H1 (cell line): ENCODE data around the gene CYP4F11. TPM values are rescaled to one million over a fixed set of nuclear protein-coding genes. Genes with fewer than 3 reads are reported as not detected.

Experiments
- CTCF ChIA-PET: fragments of 300-600 bp; sonication (Branson Sonifier 250); formaldehyde crosslinking; loops from one replicate; lab custom pipeline; 2021; ENCODE audit not compliant: partially characterized antibody; lab: Charles Lee
- POLR2A ChIA-PET: fragments of 300-600 bp; sonication (Branson Sonifier 250); formaldehyde crosslinking; loops from one replicate; lab custom pipeline; 2021; ENCODE audit warnings: inconsistent platforms; ENCODE audit not compliant: partially characterized antibody; lab: Charles Lee
- DNase-seq, 2 experiments: peaks; one replicate each; pipeline versions ENCODE4 v3.0.0 to v3.0.0-alpha.2; 2010 to 2022; ENCODE audit warnings: low spot score in 2 of 2, low read depth in 1 of 2, mixed read lengths in 1 of 2
- FAIRE-seq: peaks from 2 replicates; lab custom pipeline; 2011; peaks lifted over from hg19 to GRCh38; lab: Jason Lieb, UNC
- H2AFZ ChIP-seq: 2 replicates; pipeline ENCODE4 v1.8.1; 2012; ENCODE audit warnings: low read length, inconsistent platforms
- H2AK5ac ChIP-seq: 2 replicates; pipeline ENCODE4 v1.6.1; 2013; ENCODE audit warnings: low read depth, low read length
- H2BK120ac ChIP-seq: replicated peaks from 2 replicates; pipeline ENCODE3; 2013; ENCODE audit warnings: low read depth, low read length, inconsistent platforms
- H2BK12ac ChIP-seq: 2 replicates; pipeline ENCODE4 v1.6.1; 2013; ENCODE audit warnings: low read depth, low read length
- H2BK15ac ChIP-seq: 2 replicates; pipeline ENCODE4 v1.6.1; 2013; ENCODE audit warnings: low read length
- H2BK20ac ChIP-seq: 2 replicates; pipeline ENCODE4 v1.6.1; 2013; ENCODE audit warnings: low read length
- H2BK5ac ChIP-seq: 2 replicates; pipeline ENCODE4 v1.6.1; 2013; ENCODE audit warnings: low read depth, low read length
- H3K14ac ChIP-seq: 2 replicates; pipeline ENCODE4 v1.6.1; 2013; ENCODE audit warnings: inconsistent platforms; ENCODE audit not compliant: insufficient read length
- H3K18ac ChIP-seq: 2 replicates; pipeline ENCODE4 v1.6.1; 2013; ENCODE audit warnings: low read length; ENCODE audit errors: extremely low read depth
- H3K23ac ChIP-seq: 2 replicates; pipeline ENCODE4 v1.6.1; 2013; ENCODE audit warnings: inconsistent platforms; ENCODE audit not compliant: insufficient read length
- H3K23me2 ChIP-seq: 2 replicates; pipeline ENCODE4 v1.6.1; 2013; ENCODE audit warnings: low read depth, low read length
- H3K27ac ChIP-seq: 2 replicates; pipeline ENCODE4 v1.6.1; 2011; ENCODE audit warnings: low read depth, low read length, inconsistent platforms
- H3K27me3 ChIP-seq, 4 experiments: replicated peaks in 1 of 4; 1 replicate in 1 of 4; 2 replicates in 3 of 4; pipeline versions ENCODE4 v1.6.1 to v1.8.1; 2011 to 2013; ENCODE audit warnings: low read length in 3 of 4, mild to moderate bottlenecking in 3 of 4, inconsistent platforms in 2 of 4, mixed read lengths in 2 of 4, moderate library complexity in 1 of 4; ENCODE audit not compliant: control insufficient read depth in 3 of 4, insufficient read depth in 3 of 4; ENCODE audit errors: extremely low read depth in 1 of 4
- H3K36me3 ChIP-seq, 4 experiments: 2 replicates each; pipeline versions ENCODE4 v1.6.1 to v1.8.1; 2011 to 2013; ENCODE audit warnings: mild to moderate bottlenecking in 4 of 4, low read length in 3 of 4, moderate library complexity in 2 of 4, control low read depth in 1 of 4, inconsistent platforms in 1 of 4; ENCODE audit not compliant: insufficient read depth in 4 of 4, control insufficient read depth in 2 of 4
- H3K4ac ChIP-seq: replicated peaks from 2 replicates; pipeline ENCODE3; 2013; ENCODE audit warnings: low read length, low read depth, mixed read lengths, inconsistent platforms; ENCODE audit not compliant: insufficient read length
- H3K4me1 ChIP-seq, 4 experiments: replicated peaks in 1 of 4; 1 replicate in 1 of 4; 2 replicates in 3 of 4; pipeline versions ENCODE4 v1.6.1 to v1.8.1; 2011 to 2013; ENCODE audit warnings: low read length in 3 of 4, inconsistent platforms in 2 of 4, mixed read lengths in 1 of 4; ENCODE audit not compliant: insufficient read depth in 4 of 4, control insufficient read depth in 3 of 4
- H3K4me2 ChIP-seq, 2 experiments: 2 replicates each; pipeline versions ENCODE4 v1.6.1 to v1.8.1; 2011 to 2013; ENCODE audit warnings: low read depth in 2 of 2, low read length in 2 of 2, control low read depth in 1 of 2, inconsistent platforms in 1 of 2, mild to moderate bottlenecking in 1 of 2; ENCODE audit not compliant: insufficient read depth in 1 of 2
- H3K4me3 ChIP-seq, 4 experiments: fragments of 200-600, 300-600 bp in 1 of 4; sonication (generic), shearing (Covaris generic), sonication (Bioruptor Twin) in 1 of 4; 2 replicates each; pipeline versions ENCODE4 v1.5.1 to v1.8.1; 2011 to 2016; ENCODE audit warnings: low read length in 4 of 4, low read depth in 3 of 4, control low read depth in 2 of 4, inconsistent platforms in 2 of 4, mild to moderate bottlenecking in 2 of 4, mixed read lengths in 1 of 4, moderate library complexity in 1 of 4; ENCODE audit not compliant: insufficient read depth in 2 of 4; ENCODE audit errors: extremely low read depth in 1 of 4
- H3K56ac ChIP-seq: replicated peaks from 2 replicates; pipeline ENCODE3; 2013; ENCODE audit warnings: low read depth, mild to moderate bottlenecking, mixed read lengths, low read length, inconsistent platforms; ENCODE audit not compliant: insufficient read length
- H3K79me1 ChIP-seq: 2 replicates; pipeline ENCODE4 v1.6.1; 2013; ENCODE audit warnings: low read depth, low read length, control low read depth
- H3K79me2 ChIP-seq, 2 experiments: 2 replicates each; pipeline versions ENCODE4 v1.6.1 to v1.8.1; 2012 to 2013; ENCODE audit warnings: low read length in 2 of 2, mild to moderate bottlenecking in 2 of 2, inconsistent platforms in 1 of 2; ENCODE audit not compliant: insufficient read depth in 2 of 2, control insufficient read depth in 1 of 2
- H3K9ac ChIP-seq, 4 experiments: replicated peaks in 1 of 4; 1 replicate in 1 of 4; 2 replicates in 3 of 4; pipeline versions ENCODE4 v1.6.1 to v1.8.1; 2011 to 2013; ENCODE audit warnings: low read depth in 3 of 4, low read length in 3 of 4, control low read depth in 2 of 4, mild to moderate bottlenecking in 2 of 4, moderate library complexity in 2 of 4, inconsistent platforms in 1 of 4; ENCODE audit errors: extremely low read depth in 1 of 4
- H3K9me3 ChIP-seq, 2 experiments: 2 replicates each; pipeline versions ENCODE4 v1.6.1 to v1.8.1; 2012 to 2013; ENCODE audit warnings: mild to moderate bottlenecking in 2 of 2, moderate library complexity in 2 of 2, control low read depth in 1 of 2, inconsistent platforms in 1 of 2, low read depth in 1 of 2, low read length in 1 of 2, mixed read lengths in 1 of 2; ENCODE audit not compliant: insufficient read depth in 2 of 2
- H4K20me1 ChIP-seq, 2 experiments: replicated peaks in 1 of 2; 2 replicates each; pipeline versions ENCODE3 to v1.8.1; 2011 to 2013; ENCODE audit warnings: inconsistent platforms in 2 of 2, low read length in 2 of 2, mild to moderate bottlenecking in 1 of 2; ENCODE audit not compliant: insufficient read depth in 2 of 2, control insufficient read depth in 1 of 2
- H4K5ac ChIP-seq: 2 replicates; pipeline ENCODE4 v1.6.1; 2013; ENCODE audit warnings: low read length, low read depth, mixed read lengths, inconsistent platforms; ENCODE audit not compliant: insufficient read length
- H4K8ac ChIP-seq: 2 replicates; pipeline ENCODE4 v1.8.0; 2013; ENCODE audit warnings: mild to moderate bottlenecking, moderate library complexity, low read length, inconsistent platforms; ENCODE audit not compliant: insufficient read depth; ENCODE audit errors: extremely low read depth
- H4K91ac ChIP-seq: replicated peaks from 2 replicates; pipeline ENCODE3; 2013; ENCODE audit warnings: low read length, mixed read lengths, inconsistent platforms; ENCODE audit not compliant: insufficient read length
- HDAC2 ChIP-seq, 2 experiments: fragments of 300-600 bp in 1 of 2; sonication (generic) in 1 of 2; IDR thresholded peaks; 2 replicates each; pipeline ENCODE4 v1.6.1; 2011 to 2012; ENCODE audit warnings: low read depth in 2 of 2, low read length in 2 of 2, mild to moderate bottlenecking in 2 of 2, moderate library complexity in 2 of 2, borderline replicate concordance in 1 of 2, inconsistent platforms in 1 of 2
- JUND ChIP-seq: IDR thresholded peaks from 2 replicates; pipeline ENCODE4 v1.6.1; 2011; ENCODE audit warnings: mild to moderate bottlenecking, improper control_type of control experiment, low read length
- RBBP5 ChIP-seq: IDR thresholded peaks from 2 replicates; pipeline ENCODE4 v1.7.1; 2012; ENCODE audit warnings: low read depth, mild to moderate bottlenecking, inconsistent platforms, low read length, moderate library complexity, borderline replicate concordance
- SP2 ChIP-seq: IDR thresholded peaks from 2 replicates; pipeline ENCODE4 v1.6.1; 2012; ENCODE audit warnings: mild to moderate bottlenecking, low read length, inconsistent platforms
- WGBS, 2 experiments: shearing (Covaris generic) in 1 of 2; methylation state at CpG; one replicate each; pipeline versions ENCODE4 v1.1.6 to v1.1.7; 2013 to 2015; ENCODE audit warnings: low lambda C conversion rate in 2 of 2, mixed read lengths in 2 of 2, inconsistent platforms in 1 of 2, low coverage in 1 of 2, missing lambda C conversion rate in 1 of 2; ENCODE audit not compliant: insufficient replicate concordance in 2 of 2, insufficient coverage in 1 of 2, insufficient read length in 1 of 2; ENCODE audit errors: extremely low coverage in 1 of 2, missing lambda C conversion rate in 1 of 2; 5-methylcytosine and 5-hydroxymethylcytosine counted together
- polyA plus RNA-seq, 7 experiments: library from polyadenylated mRNA; depleted of rRNA in 3 of 7; stranded (reverse) in 5 of 7; unstranded in 2 of 7; fragments of >200 nt in 5 of 7; fragments of 200-250 nt in 2 of 7; gene quantifications; 1 replicate in 5 of 7; 2 replicates in 1 of 7; 4 replicates in 1 of 7; pipeline versions ENCODE4 v1.2.1 to v1.2.3, GENCODE V29; 2011 to 2013; ENCODE audit warnings: missing spikeins in 2 of 7, mixed read lengths in 2 of 7
- total RNA-seq: library from RNA; stranded (reverse); fragmentation: NEBNext Ultra II Directional; extraction: Animal tissue kit (Norgen Biotek cat#: 25700); gene quantifications from 2 replicates; pipeline ENCODE4 v1.2.1, GENCODE V29; 2021
- TF ChIP-seq, protein P1 (sequence below), 3 experiments: IDR thresholded peaks; 1 replicate in 2 of 3; 2 replicates in 1 of 3; pipeline versions ENCODE4 v1.5.1 to v1.6.1; 2011; ENCODE audit warnings: low read length in 3 of 3, mild to moderate bottlenecking in 3 of 3, inconsistent platforms in 2 of 3, low read depth in 1 of 3, moderate library complexity in 1 of 3; ENCODE audit not compliant: insufficient read depth in 1 of 3; ENCODE audit errors: control extremely low read depth in 1 of 3

The CYP4F11 gene
- total and polyA plus RNA-seq, 2 of the 8 experiments (the other 6 are each of a cell fraction or from before 2014, with no cell fraction given): not detected

DNA sequence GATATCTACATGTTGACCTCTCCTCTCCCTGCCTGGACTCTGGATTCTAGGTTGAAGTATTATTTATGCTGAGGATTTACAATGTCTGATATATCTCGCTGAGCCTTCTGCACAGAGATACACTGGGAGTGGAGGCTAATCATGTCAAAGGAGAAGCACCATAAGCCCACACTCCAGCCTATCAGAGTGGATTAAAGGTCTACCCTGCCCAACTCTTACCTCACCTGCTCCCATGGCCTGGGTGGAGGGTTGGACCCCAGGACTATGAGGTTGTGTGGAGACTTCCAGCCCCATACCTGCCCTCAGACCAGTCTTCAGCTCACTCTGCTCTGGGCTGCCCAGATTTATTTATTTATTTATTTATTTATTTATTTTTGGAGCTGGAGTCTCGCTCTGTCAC is 29.9 kb upstream of the CYP4F11 start:
- no peak overlapping the region for H3K4me3 ChIP-seq
- no peak overlapping the region for H4K91ac ChIP-seq
- no peaks in the 10 kb centered on the region for H3K79me2 ChIP-seq
- H3K56ac ChIP-seq: no peak overlapping the region
- H3K9me3 ChIP-seq: peaks cover 63 to 71% of the 10 kb centered on the region in 2 experiments
- H3K23ac ChIP-seq: no peak overlapping the region
- H3K18ac ChIP-seq: no peak overlapping the region
- no peak overlapping the region for H3K9ac ChIP-seq
- CTCF ChIA-PET: no interaction called here
- no peaks in the 10 kb centered on the region for H3K23me2 ChIP-seq
- H3K27ac ChIP-seq: no peak overlapping the region
- H3K4ac ChIP-seq: no peak overlapping the region
- H4K20me1 ChIP-seq: no peaks in the 10 kb centered on the region
- H3K27me3 ChIP-seq: no peaks in the 10 kb centered on the region
- no peak overlapping the region for H3K4me2 ChIP-seq
- H2BK15ac ChIP-seq: no peak overlapping the region
- H3K4me1 ChIP-seq: no peaks in the 10 kb centered on the region
- H2AFZ ChIP-seq: no peak overlapping the region
- no peaks in the 10 kb centered on the region for H3K36me3 ChIP-seq
- H2BK12ac ChIP-seq: no peak overlapping the region
- WGBS, 2 experiments: 69% methylated on average over 2 of the region's 2 CpGs; no CpG with 5 or more reads in 1 of the 2 experiments
- POLR2A ChIA-PET: no interaction called here
- H2BK20ac ChIP-seq: no peak overlapping the region
- FAIRE-seq: no peak
- DNase-seq: no peak
- TF ChIP-seq HDAC2 (IDR thresholded peaks at IDR 0.05; ENCODE audit: borderline replicate concordance in 1 of 2, low read depth in 2 of 2, low read length in 2 of 2) (no peak), RBBP5 (no peak), SP2 (no peak), JUND (no peak)
- TF ChIP-seq, protein P1, sequence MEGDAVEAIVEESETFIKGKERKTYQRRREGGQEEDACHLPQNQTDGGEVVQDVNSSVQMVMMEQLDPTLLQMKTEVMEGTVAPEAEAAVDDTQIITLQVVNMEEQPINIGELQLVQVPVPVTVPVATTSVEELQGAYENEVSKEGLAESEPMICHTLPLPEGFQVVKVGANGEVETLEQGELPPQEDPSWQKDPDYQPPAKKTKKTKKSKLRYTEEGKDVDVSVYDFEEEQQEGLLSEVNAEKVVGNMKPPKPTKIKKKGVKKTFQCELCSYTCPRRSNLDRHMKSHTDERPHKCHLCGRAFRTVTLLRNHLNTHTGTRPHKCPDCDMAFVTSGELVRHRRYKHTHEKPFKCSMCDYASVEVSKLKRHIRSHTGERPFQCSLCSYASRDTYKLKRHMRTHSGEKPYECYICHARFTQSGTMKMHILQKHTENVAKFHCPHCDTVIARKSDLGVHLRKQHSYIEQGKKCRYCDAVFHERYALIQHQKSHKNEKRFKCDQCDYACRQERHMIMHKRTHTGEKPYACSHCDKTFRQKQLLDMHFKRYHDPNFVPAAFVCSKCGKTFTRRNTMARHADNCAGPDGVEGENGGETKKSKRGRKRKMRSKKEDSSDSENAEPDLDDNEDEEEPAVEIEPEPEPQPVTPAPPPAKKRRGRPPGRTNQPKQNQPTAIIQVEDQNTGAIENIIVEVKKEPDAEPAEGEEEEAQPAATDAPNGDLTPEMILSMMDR (IDR thresholded peaks at IDR 0.05; ENCODE audit: control extremely low read depth in 1 of 3, insufficient read depth in 1 of 3, low read depth in 1 of 3, low read length in 3 of 3): no peak
- H2AK5ac ChIP-seq: no peak overlapping the region
- no peak overlapping the region for H2BK120ac ChIP-seq
- no peaks in the 10 kb centered on the region for H3K79me1 ChIP-seq
- no peak overlapping the region for H2BK5ac ChIP-seq
- no peak overlapping the region for H4K5ac ChIP-seq
- H4K8ac ChIP-seq: no peak overlapping the region
- no peak overlapping the region for H3K14ac ChIP-seq
